Kidney (tissue), 14 donors: ENCODE measurements around the gene SPIC. TPM values are rescaled to one million over a fixed set of nuclear protein-coding genes. Genes with fewer than 3 reads are reported as not detected.

ENCODE experiments used
- DNase-seq, 5 donors: peaks; one replicate each; pipeline ENCODE4 v3.0.0-alpha.2; 2013 to 2020
- FAIRE-seq: peaks from 2 replicates; lab custom pipeline; 2012; peaks lifted over from hg19 to GRCh38; lab: Jason Lieb, UNC
- H3K27ac ChIP-seq, 2 donors: one replicate each; pipeline ENCODE4 v1.7.0; 2013; ENCODE audit warnings: low read depth in 2 of 2, low read length in 2 of 2, inconsistent platforms in 1 of 2
- H3K27me3 ChIP-seq: one replicate; pipeline ENCODE4 v1.7.1; 2013; ENCODE audit warnings: low read length, inconsistent platforms; ENCODE audit not compliant: control insufficient read depth, insufficient read depth
- H3K36me3 ChIP-seq, 3 donors: one replicate each; pipeline versions ENCODE4 v1.7.0 to v1.7.1; 2013; ENCODE audit warnings: low read length in 3 of 3, control low read depth in 1 of 3, inconsistent platforms in 1 of 3; ENCODE audit not compliant: insufficient read depth in 3 of 3, control insufficient read depth in 2 of 3
- H3K4me1 ChIP-seq, 3 donors: one replicate each; pipeline versions ENCODE4 v1.7.0 to v1.7.1; 2013; ENCODE audit warnings: low read length in 3 of 3, inconsistent platforms in 1 of 3, low read depth in 1 of 3; ENCODE audit not compliant: control insufficient read depth in 2 of 3, insufficient read depth in 2 of 3
- H3K4me3 ChIP-seq, 3 donors: one replicate each; pipeline versions ENCODE4 v1.7.0 to v1.8.1; 2013; ENCODE audit warnings: low read length in 3 of 3, control low read depth in 1 of 3, inconsistent platforms in 1 of 3
- H3K9ac ChIP-seq, 3 donors: one replicate each; pipeline versions ENCODE4 v1.7.0 to v1.7.1; 2013; ENCODE audit warnings: low read length in 3 of 3, control low read depth in 1 of 3, inconsistent platforms in 1 of 3
- H3K9me3 ChIP-seq, 3 donors: one replicate each; pipeline versions ENCODE4 v1.7.0 to v1.7.1; 2013; ENCODE audit warnings: low read length in 3 of 3, control low read depth in 1 of 3, inconsistent platforms in 1 of 3; ENCODE audit not compliant: control insufficient read depth in 2 of 3, insufficient read depth in 1 of 3
- intact Hi-C: fragments of 100-400 bp; cut with DNase I; formaldehyde crosslinking; loops from one replicate; pipeline ENCODE4 v1.11.1; 2022
- polyA plus RNA-seq: library from polyadenylated mRNA; stranded (reverse); fragments of 350-450 nt; fragmentation: Illumina TruSeq; extraction: RNeasy Lipid Tissue Mini Kit (QIAGEN cat#74804); gene quantifications from one replicate; pipeline ENCODE4 v1.2.3, GENCODE V29; 2014; ENCODE audit warnings: low read depth, low replicate concordance; ENCODE audit not compliant: insufficient read depth
- total RNA-seq: library from RNA; stranded (reverse); fragmentation: NEBNext Ultra II Directional; extraction: Animal tissue kit (Norgen Biotek cat#: 25700); gene quantifications from one replicate; pipeline ENCODE4 v1.2.1, GENCODE V29; 2021
- TF ChIP-seq, protein P1 (sequence below): IDR thresholded peaks from 3 replicates; pipeline ENCODE4 v1.5.1; 2012; ENCODE audit warnings: mild to moderate bottlenecking, moderate library complexity, borderline replicate concordance; ENCODE audit not compliant: insufficient read depth; ENCODE audit errors: extremely low read depth
- donor health status: control.
- donor health status: control.
- donor health status: control.
- donor health status: control.
- donor health status: control.
- donor health status: DM: yes; HTN: yes; CAD: no.
- donor health status: Normal renal cell carcinoma (clear cell type).

The SPIC gene
- total and polyA plus RNA-seq, 2 donors from 2014 or later, result 0.44 TPM; not detected in 1

DNA sequence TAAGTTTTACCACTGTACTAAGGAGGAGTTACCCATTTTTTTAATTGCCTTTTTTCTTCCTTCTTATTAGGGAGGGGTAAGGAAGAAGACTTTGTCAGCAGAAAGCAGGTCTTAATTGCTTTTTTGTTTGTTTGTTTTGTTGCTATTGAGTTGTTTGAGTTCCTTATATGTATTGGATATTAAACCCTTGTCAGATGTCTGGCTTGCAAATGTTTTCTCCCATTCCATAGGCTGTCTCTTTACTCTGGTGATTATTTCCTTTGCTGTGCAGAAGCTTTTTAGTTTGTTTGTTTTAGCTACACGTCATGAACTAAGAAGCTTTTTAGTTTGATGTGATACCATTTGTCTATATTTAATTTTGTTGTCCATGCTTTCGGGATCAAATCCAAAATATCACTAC, 13.3 kb downstream of the SPIC start:
- H3K36me3 ChIP-seq, result no peaks in the 10 kb centered on the region
- H3K9me3 ChIP-seq, result no peaks in the 10 kb centered on the region
- TF ChIP-seq, protein P1, sequence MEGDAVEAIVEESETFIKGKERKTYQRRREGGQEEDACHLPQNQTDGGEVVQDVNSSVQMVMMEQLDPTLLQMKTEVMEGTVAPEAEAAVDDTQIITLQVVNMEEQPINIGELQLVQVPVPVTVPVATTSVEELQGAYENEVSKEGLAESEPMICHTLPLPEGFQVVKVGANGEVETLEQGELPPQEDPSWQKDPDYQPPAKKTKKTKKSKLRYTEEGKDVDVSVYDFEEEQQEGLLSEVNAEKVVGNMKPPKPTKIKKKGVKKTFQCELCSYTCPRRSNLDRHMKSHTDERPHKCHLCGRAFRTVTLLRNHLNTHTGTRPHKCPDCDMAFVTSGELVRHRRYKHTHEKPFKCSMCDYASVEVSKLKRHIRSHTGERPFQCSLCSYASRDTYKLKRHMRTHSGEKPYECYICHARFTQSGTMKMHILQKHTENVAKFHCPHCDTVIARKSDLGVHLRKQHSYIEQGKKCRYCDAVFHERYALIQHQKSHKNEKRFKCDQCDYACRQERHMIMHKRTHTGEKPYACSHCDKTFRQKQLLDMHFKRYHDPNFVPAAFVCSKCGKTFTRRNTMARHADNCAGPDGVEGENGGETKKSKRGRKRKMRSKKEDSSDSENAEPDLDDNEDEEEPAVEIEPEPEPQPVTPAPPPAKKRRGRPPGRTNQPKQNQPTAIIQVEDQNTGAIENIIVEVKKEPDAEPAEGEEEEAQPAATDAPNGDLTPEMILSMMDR, result no peak
- no peaks in the 10 kb centered on the region for H3K4me1 ChIP-seq
- no peak overlapping the region for H3K27ac ChIP-seq
- FAIRE-seq (no peak), DNase-seq (no peak)
- intact Hi-C loops, result no loop called here
- no peak overlapping the region for H3K9ac ChIP-seq
- H3K4me3 ChIP-seq, result no peak overlapping the region
- no peaks in the 10 kb centered on the region for H3K27me3 ChIP-seq

- H3K36me3 ChIP-seq, result no peaks in the 10 kb centered on the region
- H3K9ac ChIP-seq, result no peak overlapping the region
- H3K27me3 ChIP-seq, result no peaks in the 10 kb centered on the region
- DNase-seq (peak in 3 of 5 donors; percentile 40 to 47 (median 41)), FAIRE-seq (no peak)
- TF ChIP-seq, protein P1, result peak; percentile 48
- no peak overlapping the region for H3K27ac ChIP-seq
- no peaks in the 10 kb centered on the region for H3K9me3 ChIP-seq
- no peak overlapping the region for H3K4me3 ChIP-seq
- no peaks in the 10 kb centered on the region for H3K4me1 ChIP-seq
- intact Hi-C loops, result no loop called here
Observed at GRCh38 chr12:101490286-101490920, 15.3 kb downstream of the SPIC start.

DNA sequence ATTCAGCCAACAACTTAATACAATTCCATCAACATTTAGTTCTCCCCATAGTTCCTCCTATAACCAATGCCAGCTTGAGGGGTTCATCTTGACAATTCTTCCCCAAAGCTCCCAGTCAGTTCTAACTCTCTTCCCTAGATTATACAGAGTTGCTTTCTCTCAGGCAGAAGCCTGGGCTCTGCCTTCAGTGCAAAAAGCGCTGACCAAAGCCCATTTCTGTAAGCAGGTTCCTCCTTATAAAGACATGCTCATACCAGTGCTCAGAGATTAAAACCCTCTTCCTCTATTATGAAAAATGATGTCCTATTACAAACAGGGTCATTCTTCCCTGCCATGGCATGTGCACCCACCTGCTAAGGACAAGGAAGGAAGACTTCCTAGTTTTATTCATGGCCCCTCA, 16.2 kb downstream of the SPIC start:
- FAIRE-seq, result no peak

More for the DNA sequence above, 16.2 kb downstream of the SPIC start:
- no peak for DNase-seq
- Histone ChIP-seq H3K27ac (no peak overlapping the region), H3K4me1 (no peaks in the 10 kb centered on the region), H3K9me3 (no peaks in the 10 kb centered on the region), H3K36me3 (no peaks in the 10 kb centered on the region), H3K4me3 (no peak overlapping the region), H3K27me3 (no peaks in the 10 kb centered on the region), H3K9ac (no peak overlapping the region)
- intact Hi-C loops, result no loop called here
- TF ChIP-seq, protein P1, result no peak
